ENCODE results near the gene APOL2.

GRCh38 chr22:36225333-36225922, 13.9 kb downstream of the APOL2 start:
- TF ChIP-seq CTCF (IDR thresholded peaks at IDR 0.05) (no peak), POLR2A (IDR thresholded peaks at IDR 0.05) (no peak)

Measured in esophagus squamous epithelium (tissue), 4 donors.